LNCAP (cell line): ENCODE measurements around the gene GLI3.

ENCODE experiments used
- CTCF ChIP-seq: fragments of 450-650 bp; IDR thresholded peaks from 2 replicates; pipeline ENCODE4 v1.5.1; 2017; ENCODE audit warnings: mild to moderate bottlenecking

The GLI3 gene

GRCh38 chr7:42024537-42024936, 212.5 kb downstream of the GLI3 start:
- TF ChIP-seq CTCF = no peak

DNA sequence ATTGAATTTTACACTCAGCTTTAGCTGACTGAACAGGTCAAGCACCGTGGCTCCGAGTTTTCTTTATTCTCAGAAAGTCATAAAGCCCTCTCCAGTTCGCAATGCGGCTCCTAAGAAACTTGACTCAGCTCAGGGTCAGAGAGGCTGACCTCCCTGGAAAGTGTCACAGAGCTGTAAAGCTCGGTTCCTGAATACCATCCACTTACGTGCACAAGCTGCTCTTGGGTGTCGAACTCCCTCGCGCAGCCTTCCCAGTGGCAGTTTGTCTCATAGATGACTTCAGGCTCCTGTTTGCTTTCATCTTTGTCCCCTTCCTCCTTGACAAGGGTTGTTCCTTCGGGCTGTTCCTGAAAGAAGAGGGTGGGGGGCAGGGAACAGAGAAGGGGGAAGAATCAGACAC, 213.7 kb downstream of the GLI3 start:
- TF ChIP-seq CTCF = no peak

DNA sequence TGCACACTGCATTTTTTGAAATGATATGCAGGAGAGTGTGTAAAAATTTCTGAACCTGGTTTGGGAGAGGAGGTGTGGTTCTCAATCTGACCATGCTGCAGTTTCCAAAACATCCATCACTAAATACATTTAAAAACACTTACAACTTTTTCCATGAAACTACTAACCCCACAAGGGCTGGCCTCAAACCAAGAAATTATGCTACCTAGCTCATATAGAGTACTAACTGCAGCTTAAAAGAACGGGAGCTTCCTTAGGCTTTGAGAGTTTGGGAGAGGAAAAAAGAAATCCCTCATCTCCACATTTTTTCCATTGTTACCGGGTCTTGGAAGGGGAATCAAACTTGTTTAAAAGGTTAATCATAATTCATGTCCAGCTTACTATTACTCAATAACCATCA, 214.2 kb downstream of the GLI3 start:
- TF ChIP-seq CTCF = no peak

DNA sequence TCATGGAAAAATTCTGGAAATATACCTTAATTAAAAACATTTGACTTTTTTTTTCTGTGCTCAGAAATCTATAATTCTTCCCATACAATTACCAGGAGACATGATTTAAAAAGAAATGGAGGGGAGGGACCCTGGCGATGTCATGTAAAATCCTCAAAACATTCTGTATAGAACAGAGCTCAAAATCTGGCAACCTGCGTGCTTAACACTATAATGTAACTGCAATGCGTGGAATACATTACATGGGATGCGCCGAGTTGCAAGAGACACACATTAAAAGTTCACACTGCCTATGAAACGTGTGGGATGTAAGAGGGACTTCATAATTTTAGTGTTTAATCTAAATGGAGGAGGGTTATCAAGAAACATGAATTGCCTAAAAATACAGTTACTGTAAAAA, 215.0 kb downstream of the GLI3 start:
- TF ChIP-seq CTCF = no peak

GRCh38 chr7:42021631-42022030, 215.4 kb downstream of the GLI3 start:
- no peak for TF ChIP-seq CTCF

DNA sequence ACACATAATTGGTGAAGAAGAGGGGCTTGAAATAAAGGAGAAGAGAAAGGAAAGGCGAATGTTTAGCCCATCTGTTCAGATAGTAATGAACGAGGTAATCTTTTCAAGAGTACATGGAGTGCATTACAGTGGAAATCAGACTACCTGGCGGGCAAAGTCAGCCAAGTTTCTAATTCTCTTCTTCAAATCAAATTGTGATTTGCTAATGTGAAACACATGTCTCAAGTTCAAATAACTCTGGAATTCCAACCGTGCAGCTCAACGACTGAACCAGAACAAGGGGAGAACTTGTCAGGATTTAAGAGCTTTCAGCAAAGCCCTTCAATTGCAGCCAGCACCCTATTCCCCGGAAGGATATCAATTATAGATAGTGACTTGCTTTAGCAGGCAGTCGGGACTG, 216.9 kb downstream of the GLI3 start:
- TF ChIP-seq CTCF = no peak

DNA sequence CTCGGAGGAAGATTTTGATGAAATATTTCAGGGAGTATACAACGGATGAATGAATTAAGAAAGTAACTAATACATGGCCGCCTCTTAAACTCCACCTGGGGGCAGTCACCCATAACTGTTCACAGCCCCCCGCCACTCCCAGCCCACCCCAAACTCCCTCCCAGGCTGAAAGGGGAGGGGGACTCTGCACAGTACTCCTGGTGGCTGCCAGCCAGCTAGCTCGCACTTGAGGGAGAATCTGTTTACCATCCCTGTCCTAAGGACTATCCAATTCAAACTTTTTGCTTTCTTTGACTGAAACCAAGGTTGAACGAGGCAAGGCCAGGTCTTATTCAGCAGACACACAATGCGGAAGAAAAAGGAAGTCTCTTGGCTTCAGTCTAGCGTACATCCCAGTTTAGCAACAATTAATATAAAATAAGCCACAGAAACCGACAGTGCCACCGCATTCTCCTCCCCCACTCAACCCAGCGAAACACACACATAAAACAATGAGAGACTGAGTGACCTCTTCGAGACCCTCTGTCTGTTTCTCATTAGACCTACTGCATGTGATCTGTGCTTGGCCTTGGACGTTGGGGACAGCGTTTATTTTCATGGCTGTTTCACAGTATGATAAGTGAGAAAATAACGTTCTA, 219.5 kb downstream of the GLI3 start:
- TF ChIP-seq CTCF = no peak

GRCh38 chr7:42016517-42016916, 220.5 kb downstream of the GLI3 start:
- TF ChIP-seq CTCF = no peak
